Measurements from ENCODE around the gene CCDC83. TPM values are rescaled to one million over a fixed set of nuclear protein-coding genes. Genes with fewer than 3 reads are reported as not detected.

The CCDC83 gene
- total and polyA plus RNA-seq, 2 experiments from 2014 or later, result not detected

- H3K27ac Mint-ChIP-seq, result no peak overlapping the region
- H3K27me3 Mint-ChIP-seq (ENCODE audit: insufficient read depth, low read depth, poor library complexity), result peaks cover 3% of the 10 kb centered on the region
- H3K4me3 Mint-ChIP-seq, result no peak overlapping the region
- Histone ChIP-seq H3K9me2 (ENCODE audit: insufficient read depth) (0 out of 2 replicates have a peak, but pooled peaks cover 5% of the 10 kb centered on the region), H2AFZ (no peak overlapping the region), H3K27me3 (ENCODE audit: insufficient read depth) (no peaks in the 10 kb centered on the region), H3K27ac (ENCODE audit: low read depth) (no peak overlapping the region), H3K4me2 (no peak overlapping the region), H3F3A (replicated peaks; ENCODE audit: low read depth) (no peaks in the 10 kb centered on the region), H3K36me3 (ENCODE audit: insufficient read depth) (no peaks in the 10 kb centered on the region), H3K4me1 (ENCODE audit: insufficient read depth) (peaks cover 3% of the 10 kb centered on the region; the same call in 1 of the 2 replicates), H3K4me3 (no peak overlapping the region), H4K20me1 (replicated peaks; ENCODE audit: insufficient read depth) (no peaks in the 10 kb centered on the region), H3K79me2 (replicated peaks; ENCODE audit: insufficient read depth) (no peaks in the 10 kb centered on the region)
- no peak for ATAC-seq
- DNase-seq (ENCODE audit: low spot score), result no peak
- no peaks in the 10 kb centered on the region for H3K36me3 Mint-ChIP-seq (ENCODE audit: low read depth)
- H3K4me1 Mint-ChIP-seq, result peaks cover 3% of the 10 kb centered on the region; the same call in 2 of the 3 replicates
- no peaks in the 10 kb centered on the region for H3K9me3 Mint-ChIP-seq
- no peak for TF ChIP-seq CREB1 (CRISPR knock-in tag; IDR thresholded peaks at IDR 0.05; ENCODE audit: low read depth)
- TF ChIP-seq JUNB (IDR thresholded peaks at IDR 0.05; ENCODE audit: unreplicated experiment), result no peak
- TF ChIP-seq STAT1 (IDR thresholded peaks at IDR 0.05; ENCODE audit: unreplicated experiment), result no peak
- no peak for TF ChIP-seq ETS1 (IDR thresholded peaks at IDR 0.05)
- TF ChIP-seq EZH2 (IDR thresholded peaks at IDR 0.05; ENCODE audit: low read depth, unreplicated experiment), result no peak
- no peak for TF ChIP-seq ZNF114 (CRISPR knock-in tag; IDR thresholded peaks at IDR 0.05)
- no peak for TF ChIP-seq CTCF (conservative IDR thresholded peaks at IDR 0.05; ENCODE audit: low read depth in 2 of 2)
- TF ChIP-seq REST (IDR thresholded peaks at IDR 0.05; ENCODE audit: unreplicated experiment), result no peak
- no peak for TF ChIP-seq POLR2AphosphoS5 (IDR thresholded peaks at IDR 0.05; ENCODE audit: low read depth)
- TF ChIP-seq ZNF462 (CRISPR knock-in tag; IDR thresholded peaks at IDR 0.05), result no peak
- TF ChIP-seq NANOG (IDR thresholded peaks at IDR 0.05; ENCODE audit: borderline replicate concordance), result no peak
- no peak for TF ChIP-seq EZH2phosphoT487 (IDR thresholded peaks at IDR 0.05; ENCODE audit: unreplicated experiment)
- no peak for TF ChIP-seq ZNF331 (CRISPR knock-in tag; IDR thresholded peaks at IDR 0.05; ENCODE audit: low read depth)
Observed at GRCh38 chr11:85829172-85829571, 26.0 kb upstream of the CCDC83 start.
